Measurements from ENCODE around the gene CARD19. TPM values are rescaled to one million over a fixed set of nuclear protein-coding genes. Genes with fewer than 3 reads are reported as not detected.

CARD19 gene
- total RNA-seq (10 to 100 TPM; 43.0 to 90.0 (median 54.1) TPM), polyA plus RNA-seq (10 to 100 TPM; 59.2 to 75.6 TPM), total RNA-seq (29.3 reads per million, percentile 59 among the genes with 10 or more reads in this experiment)

- ATAC-seq (no peak), DNase-seq (peak in 2 of 9 donors; percentile 45 to 64)
- Mint-ChIP-seq H3K9me3 (peaks cover 0 to 8% (median 0%) of the 10 kb centered on the region in 11 donors), H3K27ac (peak within 1 kb of the TSS; percentile 94 to 99 (median 96)), H3K4me3 (peak within 1 kb of the TSS; percentile 83 to 95 (median 91)), H3K36me3 (peaks cover 0 to 22% (median 4%) of the 10 kb centered on the region in 5 donors), H3K27me3 (no peaks in the 10 kb centered on the region), H3K4me1 (peaks cover 47 to 82% (median 70%) of the 10 kb centered on the region in 7 donors)
- intact Hi-C loops (cut with micrococcal nuclease), result loop anchor here (1.0 to 10.0 kb wide), 18 partner anchors 9 to 979 kb away; partner anchors contain the start of genes ZNF484 (in 2 of the 2), CENPP (in 1 of the 2), FAM120A (in 1 of the 2) and FAM120AOS (in 1 of the 2)
- no peaks in the 10 kb centered on the region for H3K27me3 ChIP-seq (ENCODE audit: control insufficient read depth in 2 of 2, insufficient read depth in 2 of 2, low read length in 2 of 2)
- ChIA-PET CTCF (interaction anchor here (1.0 to 1.5 kb wide), 2 partner anchors 13 to 68 kb away, joined by 4 read pairs; no protein-coding TSS in a partner anchor), POLR2A (interaction anchor here (0.9 to 6.4 kb wide), 13 partner anchors 11 to 133 kb away, joined by 3 to 60 read pairs (median 6); partner anchors contain the start of gene NINJ1)
- H3K27ac ChIP-seq (ENCODE audit: low read depth, low read length), result peak within 1 kb of the TSS; percentile 93
- H3K4me1 ChIP-seq (ENCODE audit: control insufficient read depth in 2 of 2, insufficient read depth in 2 of 2, low read length in 2 of 2), result peaks cover 41 to 58% of the 10 kb centered on the region in 2 donors
- no peaks in the 10 kb centered on the region for H3K9me3 ChIP-seq (ENCODE audit: control insufficient read depth in 2 of 3, low read length in 3 of 3)
- H3K36me3 ChIP-seq (ENCODE audit: control insufficient read depth in 2 of 3, insufficient read depth in 3 of 3, low read length in 3 of 3), result no peaks in the 10 kb centered on the region
- peak within 1 kb of the TSS; percentile 72 for H3K4me3 ChIP-seq (ENCODE audit: low read length)
Measured at GRCh38 chr9:93096131-93096802, at the start of gene CARD19. CARD19 (plus strand) TSS chr9:93096217; CDS start chr9:93096346, 129 bp downstream.

GRCh38 chr9:93048566-93049448 is 47.2 kb upstream of the CARD19 start:
- H3K27me3 Mint-ChIP-seq, result peaks cover 0 to 4% (median 0%) of the 10 kb centered on the region in 5 donors
- ChIA-PET POLR2A (interaction anchor here (1.0 to 10.5 kb wide), 6 partner anchors 12 to 85 kb away, joined by 3 to 74 read pairs (median 5); no protein-coding TSS in a partner anchor), CTCF (interaction anchor here (0.6 to 1.2 kb wide), 2 partner anchors 10 to 46 kb away, joined by 3 to 4 read pairs; no protein-coding TSS in a partner anchor)
- no peaks in the 10 kb centered on the region for H3K36me3 ChIP-seq (ENCODE audit: control insufficient read depth in 2 of 3, insufficient read depth in 3 of 3, low read length in 3 of 3)
- DNase-seq (no peak), ATAC-seq (no peak)
- H3K27ac Mint-ChIP-seq, result peak overlapping the region in 6 of 9 donors; percentile 47 to 83 (median 64)
- H3K27ac ChIP-seq (ENCODE audit: low read depth, low read length), result no peak overlapping the region
- no peak overlapping the region for H3K4me3 ChIP-seq (ENCODE audit: low read length)
- H3K9me3 Mint-ChIP-seq, result peaks cover 0 to 2% (median 0%) of the 10 kb centered on the region in 11 donors
- peaks cover 13 to 59% (median 45%) of the 10 kb centered on the region in 7 donors for H3K4me1 Mint-ChIP-seq
- peaks cover 0 to 5% (median 0%) of the 10 kb centered on the region in 5 donors for H3K36me3 Mint-ChIP-seq
- H3K27me3 ChIP-seq (ENCODE audit: control insufficient read depth in 2 of 2, insufficient read depth in 2 of 2, low read length in 2 of 2), result no peaks in the 10 kb centered on the region
- H3K9me3 ChIP-seq (ENCODE audit: control insufficient read depth in 2 of 3, low read length in 3 of 3), result no peaks in the 10 kb centered on the region
- peak overlapping the region in 2 of 10 donors; percentile 7 to 29 for H3K4me3 Mint-ChIP-seq
- H3K4me1 ChIP-seq (ENCODE audit: control insufficient read depth in 2 of 2, insufficient read depth in 2 of 2, low read length in 2 of 2), result peaks cover 0 to 10% of the 10 kb centered on the region in 2 donors
- intact Hi-C loops (cut with micrococcal nuclease), result no loop called here

GRCh38 chr9:93049491-93049890 is 46.5 kb upstream of the CARD19 start:
- ATAC-seq, result no peak
- H3K9me3 Mint-ChIP-seq, result peaks cover 0 to 2% (median 0%) of the 10 kb centered on the region in 11 donors

GRCh38 chr9:93050231-93050630 is 45.8 kb upstream of the CARD19 start:
- DNase-seq (no peak), ATAC-seq (no peak)
- Mint-ChIP-seq H3K4me3 (no peak overlapping the region), H3K4me1 (peaks cover 15 to 60% (median 50%) of the 10 kb centered on the region in 7 donors), H3K9me3 (peaks cover 0 to 2% (median 0%) of the 10 kb centered on the region in 11 donors), H3K27me3 (peaks cover 0 to 4% (median 0%) of the 10 kb centered on the region in 5 donors), H3K36me3 (peaks cover 0 to 3% (median 0%) of the 10 kb centered on the region in 5 donors), H3K27ac (peak overlapping the region in 1 of 9 donors; percentile 39)
- Histone ChIP-seq H3K4me1 (ENCODE audit: control insufficient read depth in 2 of 2, insufficient read depth in 2 of 2, low read length in 2 of 2) (peaks cover 0 to 13% of the 10 kb centered on the region in 2 donors), H3K27ac (ENCODE audit: low read depth, low read length) (no peak overlapping the region), H3K4me3 (ENCODE audit: low read length) (no peak overlapping the region), H3K27me3 (ENCODE audit: control insufficient read depth in 2 of 2, insufficient read depth in 2 of 2, low read length in 2 of 2) (no peaks in the 10 kb centered on the region), H3K9me3 (ENCODE audit: control insufficient read depth in 2 of 3, low read length in 3 of 3) (no peaks in the 10 kb centered on the region), H3K36me3 (ENCODE audit: control insufficient read depth in 2 of 3, insufficient read depth in 3 of 3, low read length in 3 of 3) (no peaks in the 10 kb centered on the region)
- intact Hi-C loops (cut with micrococcal nuclease), result no loop called here
- ChIA-PET POLR2A (interaction anchor here (1.4 to 10.5 kb wide), 7 partner anchors 10 to 25 kb away, joined by 3 to 74 read pairs (median 7); no protein-coding TSS in a partner anchor), CTCF (interaction anchor here (1.0 to 2.3 kb wide), 3 partner anchors 10 to 19 kb away, joined by 3 to 11 read pairs (median 5); no protein-coding TSS in a partner anchor)

More at GRCh38 chr9:93049491-93049890, 46.5 kb upstream of the CARD19 start:
- no peak overlapping the region for H3K4me3 Mint-ChIP-seq
- peaks cover 0 to 10% of the 10 kb centered on the region in 2 donors for H3K4me1 ChIP-seq (ENCODE audit: control insufficient read depth in 2 of 2, insufficient read depth in 2 of 2, low read length in 2 of 2)
- no peaks in the 10 kb centered on the region for H3K36me3 ChIP-seq (ENCODE audit: control insufficient read depth in 2 of 3, insufficient read depth in 3 of 3, low read length in 3 of 3)
- no peak overlapping the region for H3K27ac ChIP-seq (ENCODE audit: low read depth, low read length)
- peak overlapping the region in 6 of 9 donors; percentile 10 to 83 (median 56) for H3K27ac Mint-ChIP-seq
- peaks cover 0 to 4% (median 0%) of the 10 kb centered on the region in 5 donors for H3K27me3 Mint-ChIP-seq
- intact Hi-C loops (cut with micrococcal nuclease), result no loop called here
- no peaks in the 10 kb centered on the region for H3K27me3 ChIP-seq (ENCODE audit: control insufficient read depth in 2 of 2, insufficient read depth in 2 of 2, low read length in 2 of 2)
- DNase-seq, result no peak
- CTCF ChIA-PET, result interaction anchor here (0.6 to 2.3 kb wide), 4 partner anchors 9 to 47 kb away, joined by 3 to 11 read pairs (median 4); no protein-coding TSS in a partner anchor
- POLR2A ChIA-PET, result interaction anchor here (1.0 to 10.5 kb wide), 5 partner anchors 11 to 23 kb away, joined by 3 to 74 read pairs (median 7); no protein-coding TSS in a partner anchor
- peaks cover 11 to 60% (median 47%) of the 10 kb centered on the region in 7 donors for H3K4me1 Mint-ChIP-seq
- H3K4me3 ChIP-seq (ENCODE audit: low read length), result no peak overlapping the region
- peaks cover 0 to 5% (median 0%) of the 10 kb centered on the region in 5 donors for H3K36me3 Mint-ChIP-seq
- no peaks in the 10 kb centered on the region for H3K9me3 ChIP-seq (ENCODE audit: control insufficient read depth in 2 of 3, low read length in 3 of 3)

GRCh38 chr9:93051680-93052089 is 44.3 kb upstream of the CARD19 start:
- peaks cover 0 to 2% (median 0%) of the 10 kb centered on the region in 5 donors for H3K27me3 Mint-ChIP-seq
- Histone ChIP-seq H3K4me3 (ENCODE audit: low read length) (no peak overlapping the region), H3K27me3 (ENCODE audit: control insufficient read depth in 2 of 2, insufficient read depth in 2 of 2, low read length in 2 of 2) (no peaks in the 10 kb centered on the region), H3K4me1 (ENCODE audit: control insufficient read depth in 2 of 2, insufficient read depth in 2 of 2, low read length in 2 of 2) (peaks cover 0 to 16% of the 10 kb centered on the region in 2 donors), H3K27ac (ENCODE audit: low read depth, low read length) (no peak overlapping the region), H3K9me3 (ENCODE audit: control insufficient read depth in 2 of 3, low read length in 3 of 3) (no peaks in the 10 kb centered on the region), H3K36me3 (ENCODE audit: control insufficient read depth in 2 of 3, insufficient read depth in 3 of 3, low read length in 3 of 3) (no peaks in the 10 kb centered on the region)
- ChIA-PET POLR2A (interaction anchor here (0.6 to 10.5 kb wide), 10 partner anchors 9 to 97 kb away, joined by 3 to 74 read pairs (median 4); no protein-coding TSS in a partner anchor), CTCF (interaction anchor here (0.5 to 2.3 kb wide), 7 partner anchors 11 to 71 kb away, joined by 3 to 11 read pairs (median 3); no protein-coding TSS in a partner anchor)
- ATAC-seq (no peak), DNase-seq (no peak)
- H3K27ac Mint-ChIP-seq, result peak overlapping the region in 6 of 9 donors; percentile 21 to 72 (median 63)
- no peak overlapping the region for H3K4me3 Mint-ChIP-seq
- intact Hi-C loops (cut with micrococcal nuclease), result no loop called here
- no peaks in the 10 kb centered on the region for H3K36me3 Mint-ChIP-seq
- H3K9me3 Mint-ChIP-seq, result peaks cover 0 to 2% (median 0%) of the 10 kb centered on the region in 11 donors
- H3K4me1 Mint-ChIP-seq, result peaks cover 23 to 66% (median 54%) of the 10 kb centered on the region in 7 donors

Data from naive thymus-derived CD4-positive, alpha-beta T cell (primary cell).